Measurements from ENCODE around the gene ADORA2B. TPM values are rescaled to one million over a fixed set of nuclear protein-coding genes. Genes with fewer than 3 reads are reported as not detected.
"Not testable (repeated sequence)": the region's sequence is repeated elsewhere in the genome, so short reads cannot be mapped to it uniquely, and the experiment has no call there.

The ADORA2B gene
- total and polyA plus RNA-seq, 2 experiments from 2014 or later: 11.4 to 11.7 TPM

DNA sequence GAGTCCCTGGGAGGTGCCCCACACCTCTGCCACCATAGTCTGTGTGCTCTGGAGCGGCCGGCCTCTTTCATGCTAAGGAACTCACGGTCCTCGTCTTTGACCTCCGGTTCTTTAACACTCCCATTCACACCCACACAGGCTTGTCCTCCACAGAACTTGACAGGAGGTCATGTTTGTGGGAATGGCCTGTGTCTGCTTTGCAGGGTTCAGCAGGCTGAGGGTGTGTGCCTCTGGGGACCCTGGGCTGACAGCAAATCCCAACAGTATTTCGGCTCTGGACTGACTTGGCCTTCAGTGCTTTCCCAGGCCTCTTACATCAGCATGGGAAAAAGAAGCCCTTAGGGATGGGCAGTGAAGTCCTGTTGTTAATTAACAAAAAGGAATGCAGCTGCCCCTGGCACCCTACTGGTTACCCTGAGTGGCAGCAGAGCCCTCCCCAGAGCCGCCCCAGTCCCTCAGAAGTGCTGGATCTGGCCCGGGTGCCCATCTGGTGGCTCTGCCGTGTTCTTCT is 35.4 kb upstream of the ADORA2B start:
- Histone ChIP-seq H2AFZ (no peak overlapping the region), H3K4me3 (no peak overlapping the region), H3K9me3 (ENCODE audit: low read depth) (no peaks in the 10 kb centered on the region), H3K4me2 (no peak overlapping the region), H3K36me3 (replicated peaks; ENCODE audit: insufficient read depth, low read depth) (no peaks in the 10 kb centered on the region), H3K27me3 (no peaks in the 10 kb centered on the region), H3K9me2 (replicated peaks; ENCODE audit: insufficient read depth) (no peaks in the 10 kb centered on the region), H3K79me2 (no peaks in the 10 kb centered on the region), H4K20me1 (ENCODE audit: insufficient read depth, poor library complexity, severe bottlenecking) (no peaks in the 10 kb centered on the region), H3K27ac (no peak overlapping the region), H3K4me1 (ENCODE audit: insufficient read depth) (no peaks in the 10 kb centered on the region)
- TF ChIP-seq, protein P1, sequence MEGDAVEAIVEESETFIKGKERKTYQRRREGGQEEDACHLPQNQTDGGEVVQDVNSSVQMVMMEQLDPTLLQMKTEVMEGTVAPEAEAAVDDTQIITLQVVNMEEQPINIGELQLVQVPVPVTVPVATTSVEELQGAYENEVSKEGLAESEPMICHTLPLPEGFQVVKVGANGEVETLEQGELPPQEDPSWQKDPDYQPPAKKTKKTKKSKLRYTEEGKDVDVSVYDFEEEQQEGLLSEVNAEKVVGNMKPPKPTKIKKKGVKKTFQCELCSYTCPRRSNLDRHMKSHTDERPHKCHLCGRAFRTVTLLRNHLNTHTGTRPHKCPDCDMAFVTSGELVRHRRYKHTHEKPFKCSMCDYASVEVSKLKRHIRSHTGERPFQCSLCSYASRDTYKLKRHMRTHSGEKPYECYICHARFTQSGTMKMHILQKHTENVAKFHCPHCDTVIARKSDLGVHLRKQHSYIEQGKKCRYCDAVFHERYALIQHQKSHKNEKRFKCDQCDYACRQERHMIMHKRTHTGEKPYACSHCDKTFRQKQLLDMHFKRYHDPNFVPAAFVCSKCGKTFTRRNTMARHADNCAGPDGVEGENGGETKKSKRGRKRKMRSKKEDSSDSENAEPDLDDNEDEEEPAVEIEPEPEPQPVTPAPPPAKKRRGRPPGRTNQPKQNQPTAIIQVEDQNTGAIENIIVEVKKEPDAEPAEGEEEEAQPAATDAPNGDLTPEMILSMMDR (IDR thresholded peaks at IDR 0.05; ENCODE audit: poor library complexity): no peak
- TF ChIP-seq EZH2phosphoT487 (IDR thresholded peaks at IDR 0.05; ENCODE audit: low read depth, severe bottlenecking, unreplicated experiment): no peak
- no peak for TF ChIP-seq EZH2 (IDR thresholded peaks at IDR 0.05; ENCODE audit: borderline replicate concordance)
- DNase-seq (ENCODE audit: low spot score): no peak
- 84% methylated on average over 9 of the region's 9 CpGs for WGBS (ENCODE audit: low lambda C conversion rate, missing lambda C conversion rate)

DNA sequence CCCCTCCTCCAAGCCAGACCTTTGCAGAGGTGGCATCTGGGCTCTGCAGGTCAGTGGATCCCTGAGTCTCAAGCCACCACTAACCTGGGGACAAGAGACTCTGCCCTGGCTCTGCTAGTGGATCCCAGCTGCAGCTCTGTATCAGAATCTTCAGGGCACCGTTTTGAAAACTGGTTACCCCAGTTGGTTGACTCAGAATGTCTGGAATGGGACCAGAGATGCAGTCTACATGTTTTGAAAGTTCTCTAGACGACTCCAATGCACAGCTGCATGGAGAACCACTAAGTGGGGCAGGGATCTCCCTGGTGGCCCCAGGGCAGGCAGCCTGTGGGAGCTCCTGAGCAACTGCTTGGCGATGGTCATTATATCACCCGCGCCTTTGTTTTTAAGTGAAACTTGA is 34.1 kb upstream of the ADORA2B start:
- H3K79me2 ChIP-seq: no peaks in the 10 kb centered on the region
- no peaks in the 10 kb centered on the region for H4K20me1 ChIP-seq (ENCODE audit: insufficient read depth, poor library complexity, severe bottlenecking)
- H3K27ac ChIP-seq: no peak overlapping the region
- H3K27me3 ChIP-seq: no peaks in the 10 kb centered on the region
- H3K4me1 ChIP-seq (ENCODE audit: insufficient read depth): no peaks in the 10 kb centered on the region
- no peaks in the 10 kb centered on the region for H3K36me3 ChIP-seq (replicated peaks; ENCODE audit: insufficient read depth, low read depth)
- H3K9me2 ChIP-seq (replicated peaks; ENCODE audit: insufficient read depth): no peaks in the 10 kb centered on the region
- H3K4me3 ChIP-seq: no peak overlapping the region
- DNase-seq (ENCODE audit: low spot score): no peak
- H2AFZ ChIP-seq: no peak overlapping the region
- WGBS (ENCODE audit: low lambda C conversion rate, missing lambda C conversion rate): 81% methylated on average over 5 of the region's 5 CpGs
- no peak overlapping the region for H3K4me2 ChIP-seq
- TF ChIP-seq EZH2phosphoT487 (IDR thresholded peaks at IDR 0.05; ENCODE audit: low read depth, severe bottlenecking, unreplicated experiment) (no peak), EZH2 (IDR thresholded peaks at IDR 0.05; ENCODE audit: borderline replicate concordance) (no peak)
- TF ChIP-seq, protein P1 (IDR thresholded peaks at IDR 0.05; ENCODE audit: poor library complexity): no peak
- no peaks in the 10 kb centered on the region for H3K9me3 ChIP-seq (ENCODE audit: low read depth)

DNA sequence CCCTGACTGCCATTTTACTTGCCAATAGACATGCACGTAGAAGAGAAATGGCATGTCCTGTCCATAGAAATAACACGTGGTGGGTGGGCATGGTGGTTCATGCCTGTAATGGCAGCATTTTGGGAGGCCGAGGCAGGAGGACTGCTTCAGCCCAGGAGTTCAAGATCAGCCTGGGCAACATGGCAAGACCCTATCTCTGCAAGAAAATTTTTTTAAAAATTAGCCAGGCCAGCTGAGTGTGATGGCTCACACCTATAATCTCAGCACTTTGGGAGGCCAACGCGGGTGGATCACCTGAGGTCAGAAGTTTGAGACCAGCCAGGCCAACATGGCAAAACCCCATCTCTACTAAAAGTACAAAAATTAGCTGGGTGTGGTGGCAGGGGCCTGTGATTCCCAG is 33.2 kb upstream of the ADORA2B start:
- DNase-seq (ENCODE audit: low spot score); H3K9me3 ChIP-seq (ENCODE audit: low read depth); H3K9me2 ChIP-seq (replicated peaks; ENCODE audit: insufficient read depth); H3K36me3 ChIP-seq (replicated peaks; ENCODE audit: insufficient read depth, low read depth); H3K27ac ChIP-seq; H3K4me1 ChIP-seq (ENCODE audit: insufficient read depth); H3K4me2 ChIP-seq; H2AFZ ChIP-seq; H4K20me1 ChIP-seq (ENCODE audit: insufficient read depth, poor library complexity, severe bottlenecking); H3K79me2 ChIP-seq; H3K4me3 ChIP-seq; H3K27me3 ChIP-seq: not testable (repeated sequence)
- WGBS (ENCODE audit: low lambda C conversion rate, missing lambda C conversion rate): 96% methylated on average over 5 of the region's 5 CpGs

DNA sequence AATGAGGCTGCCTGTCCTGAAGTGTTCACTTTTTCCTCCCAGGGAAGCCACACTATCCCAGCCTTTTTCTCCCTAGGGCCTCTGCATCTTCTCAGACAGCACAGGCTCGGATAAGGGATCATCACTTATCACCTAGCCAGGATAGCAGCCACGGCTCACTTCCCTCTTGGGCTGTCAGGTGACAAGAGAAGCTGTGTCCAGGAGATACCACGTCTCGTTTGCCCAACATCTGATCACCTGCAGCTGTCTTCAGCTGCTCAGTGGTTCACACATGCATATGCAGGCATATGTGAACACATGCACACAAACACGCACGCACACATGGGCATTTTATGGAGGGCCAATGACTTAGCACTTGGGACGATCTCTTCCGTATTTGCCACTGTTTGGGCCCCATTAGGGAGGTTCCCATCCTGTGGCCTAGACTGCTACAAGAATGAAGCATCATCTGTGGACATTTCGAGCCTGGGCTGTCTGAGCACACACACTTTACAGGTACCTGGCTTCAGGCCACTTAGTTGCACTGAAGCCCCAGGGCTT is 32.4 kb upstream of the ADORA2B start:
- Histone ChIP-seq H3K27me3 (no peaks in the 10 kb centered on the region), H2AFZ (no peak overlapping the region), H3K4me1 (ENCODE audit: insufficient read depth) (no peaks in the 10 kb centered on the region), H3K79me2 (no peaks in the 10 kb centered on the region), H3K4me3 (no peak overlapping the region), H3K36me3 (replicated peaks; ENCODE audit: insufficient read depth, low read depth) (no peaks in the 10 kb centered on the region), H3K27ac (no peak overlapping the region), H3K4me2 (no peak overlapping the region), H3K9me2 (replicated peaks; ENCODE audit: insufficient read depth) (no peaks in the 10 kb centered on the region), H3K9me3 (ENCODE audit: low read depth) (no peaks in the 10 kb centered on the region), H4K20me1 (ENCODE audit: insufficient read depth, poor library complexity, severe bottlenecking) (no peaks in the 10 kb centered on the region)
- 81% methylated on average over 9 of the region's 9 CpGs for WGBS (ENCODE audit: low lambda C conversion rate, missing lambda C conversion rate)
- no peak for DNase-seq (ENCODE audit: low spot score)
- no peak for TF ChIP-seq EZH2phosphoT487 (IDR thresholded peaks at IDR 0.05; ENCODE audit: low read depth, severe bottlenecking, unreplicated experiment)
- no peak for TF ChIP-seq EZH2 (IDR thresholded peaks at IDR 0.05; ENCODE audit: borderline replicate concordance)
- TF ChIP-seq, protein P1 (IDR thresholded peaks at IDR 0.05; ENCODE audit: poor library complexity): no peak

Measured in hepatocyte (in vitro differentiated cells).